Vagina (tissue), 2 donors: ENCODE data around the gene TNIK.

Source experiments
- POLR2AphosphoS5 ChIP-seq, 2 donors: sonication (generic); formaldehyde crosslinking; IDR thresholded peaks; one replicate each; pipeline ENCODE4 v1.9.0; 2017; ENCODE audit warnings: antibody characterized with exemption in 2 of 2, mild to moderate bottlenecking in 2 of 2, low read depth in 1 of 2; ENCODE audit not compliant: insufficient read depth in 1 of 2
- TF ChIP-seq, protein P1 (sequence below), 3 experiments: fragments of 450-650 bp in 2 of 3; fragments of 200-600 bp in 1 of 3; sonication (generic) in 1 of 3; IDR thresholded peaks; one replicate each; pipeline ENCODE4 v1.5.1; 2017 to 2019; ENCODE audit warnings: antibody characterized with exemption in 3 of 3, mild to moderate bottlenecking in 2 of 3, moderate library complexity in 2 of 3

DNA sequence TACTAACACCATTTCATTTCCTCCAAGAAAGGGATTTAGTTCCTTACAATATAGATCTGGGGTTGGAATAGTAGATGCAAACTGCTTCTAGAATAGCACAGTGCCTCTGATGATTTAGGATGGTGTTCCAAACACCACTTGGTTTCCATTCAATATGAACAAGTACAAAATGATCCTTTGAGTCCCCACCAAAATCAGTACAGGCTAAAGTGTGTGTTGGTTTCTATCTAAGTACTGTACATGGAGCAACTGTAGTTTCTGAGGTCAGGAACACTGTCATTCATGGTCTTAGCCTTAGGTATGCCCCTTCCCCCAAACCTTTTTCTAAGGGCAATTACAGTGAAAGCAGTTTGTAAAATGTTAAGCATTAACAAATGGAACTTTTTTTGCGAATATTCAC lies 162.3 kb downstream of the TNIK start:
- TF ChIP-seq, protein P1, sequence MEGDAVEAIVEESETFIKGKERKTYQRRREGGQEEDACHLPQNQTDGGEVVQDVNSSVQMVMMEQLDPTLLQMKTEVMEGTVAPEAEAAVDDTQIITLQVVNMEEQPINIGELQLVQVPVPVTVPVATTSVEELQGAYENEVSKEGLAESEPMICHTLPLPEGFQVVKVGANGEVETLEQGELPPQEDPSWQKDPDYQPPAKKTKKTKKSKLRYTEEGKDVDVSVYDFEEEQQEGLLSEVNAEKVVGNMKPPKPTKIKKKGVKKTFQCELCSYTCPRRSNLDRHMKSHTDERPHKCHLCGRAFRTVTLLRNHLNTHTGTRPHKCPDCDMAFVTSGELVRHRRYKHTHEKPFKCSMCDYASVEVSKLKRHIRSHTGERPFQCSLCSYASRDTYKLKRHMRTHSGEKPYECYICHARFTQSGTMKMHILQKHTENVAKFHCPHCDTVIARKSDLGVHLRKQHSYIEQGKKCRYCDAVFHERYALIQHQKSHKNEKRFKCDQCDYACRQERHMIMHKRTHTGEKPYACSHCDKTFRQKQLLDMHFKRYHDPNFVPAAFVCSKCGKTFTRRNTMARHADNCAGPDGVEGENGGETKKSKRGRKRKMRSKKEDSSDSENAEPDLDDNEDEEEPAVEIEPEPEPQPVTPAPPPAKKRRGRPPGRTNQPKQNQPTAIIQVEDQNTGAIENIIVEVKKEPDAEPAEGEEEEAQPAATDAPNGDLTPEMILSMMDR (IDR thresholded peaks at IDR 0.05), result no peak
- no peak for TF ChIP-seq POLR2AphosphoS5 (IDR thresholded peaks at IDR 0.05; ENCODE audit: insufficient read depth in 1 of 2, low read depth in 1 of 2)
